ENCODE measurements around the gene DCAF12. TPM values are rescaled to one million over a fixed set of nuclear protein-coding genes. Genes with fewer than 3 reads are reported as not detected.
A peak's percentile ranks its signal among the peaks of the same experiment; 100 is the strongest.
"Not testable (repeated sequence)": the region's sequence is repeated elsewhere in the genome, so short reads cannot be mapped to it uniquely, and the experiment has no call there.

The DCAF12 gene
- total RNA-seq, 3 donors from 2014 or later = 28.7 to 43.0 (median 34.0) TPM

- DNase-seq (peak in 1 of 3 donors; percentile 60), ATAC-seq (peak; percentile 58)
- no peaks in the 10 kb centered on the region for H3K9me3 ChIP-seq
- no peak overlapping the region for H3K4me3 ChIP-seq
- no peaks in the 10 kb centered on the region for H3K36me3 ChIP-seq (ENCODE audit: low read depth)
- TF ChIP-seq, protein P1, sequence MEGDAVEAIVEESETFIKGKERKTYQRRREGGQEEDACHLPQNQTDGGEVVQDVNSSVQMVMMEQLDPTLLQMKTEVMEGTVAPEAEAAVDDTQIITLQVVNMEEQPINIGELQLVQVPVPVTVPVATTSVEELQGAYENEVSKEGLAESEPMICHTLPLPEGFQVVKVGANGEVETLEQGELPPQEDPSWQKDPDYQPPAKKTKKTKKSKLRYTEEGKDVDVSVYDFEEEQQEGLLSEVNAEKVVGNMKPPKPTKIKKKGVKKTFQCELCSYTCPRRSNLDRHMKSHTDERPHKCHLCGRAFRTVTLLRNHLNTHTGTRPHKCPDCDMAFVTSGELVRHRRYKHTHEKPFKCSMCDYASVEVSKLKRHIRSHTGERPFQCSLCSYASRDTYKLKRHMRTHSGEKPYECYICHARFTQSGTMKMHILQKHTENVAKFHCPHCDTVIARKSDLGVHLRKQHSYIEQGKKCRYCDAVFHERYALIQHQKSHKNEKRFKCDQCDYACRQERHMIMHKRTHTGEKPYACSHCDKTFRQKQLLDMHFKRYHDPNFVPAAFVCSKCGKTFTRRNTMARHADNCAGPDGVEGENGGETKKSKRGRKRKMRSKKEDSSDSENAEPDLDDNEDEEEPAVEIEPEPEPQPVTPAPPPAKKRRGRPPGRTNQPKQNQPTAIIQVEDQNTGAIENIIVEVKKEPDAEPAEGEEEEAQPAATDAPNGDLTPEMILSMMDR (IDR thresholded peaks at IDR 0.05) = no peak
- intact Hi-C loops (cut with DNase I, micrococcal nuclease) = no loop called here
- peaks cover 13% of the 10 kb centered on the region for H3K4me1 ChIP-seq (ENCODE audit: low read depth)
Measured at GRCh38 chr9:34046784-34047379, 79.6 kb downstream of the DCAF12 start.

- intact Hi-C loops (cut with DNase I, micrococcal nuclease) = no loop called here
- DNase-seq = no peak
- Histone ChIP-seq H3K36me3 (ENCODE audit: low read depth) (no peaks in the 10 kb centered on the region), H3K4me3 (no peak overlapping the region), H3K4me1 (ENCODE audit: low read depth) (peaks cover 13% of the 10 kb centered on the region), H3K9me3 (no peaks in the 10 kb centered on the region)
- TF ChIP-seq, protein P1 (IDR thresholded peaks at IDR 0.05) = no peak
- no peak for ATAC-seq
Measured at GRCh38 chr9:34045903-34046302, 80.6 kb downstream of the DCAF12 start.

DNA sequence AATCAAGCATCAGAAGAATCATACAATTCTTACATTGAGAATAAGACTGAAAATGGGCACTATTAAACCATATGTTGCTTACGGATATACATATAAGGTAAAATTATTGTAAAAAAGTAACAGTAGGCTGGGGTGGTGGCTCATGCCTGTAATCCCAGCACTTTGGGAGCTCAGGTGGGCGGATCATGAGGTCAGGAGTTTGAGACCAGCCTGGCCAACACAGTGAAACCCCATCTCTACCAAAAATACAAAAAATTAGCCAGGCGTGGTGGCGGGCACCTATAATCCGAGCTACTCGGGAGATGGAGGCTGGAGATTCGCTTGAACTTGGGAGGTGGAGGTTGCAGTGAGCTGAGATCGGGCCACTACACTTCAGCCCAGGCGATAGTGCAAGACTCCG, 84.4 kb downstream of the DCAF12 start:
- H3K4me1 ChIP-seq (ENCODE audit: low read depth) = peaks cover 10% of the 10 kb centered on the region
- H3K36me3 ChIP-seq (ENCODE audit: low read depth); intact Hi-C loops (cut with DNase I, micrococcal nuclease); ATAC-seq; DNase-seq; H3K9me3 ChIP-seq; H3K4me3 ChIP-seq: not testable (repeated sequence)

DNA sequence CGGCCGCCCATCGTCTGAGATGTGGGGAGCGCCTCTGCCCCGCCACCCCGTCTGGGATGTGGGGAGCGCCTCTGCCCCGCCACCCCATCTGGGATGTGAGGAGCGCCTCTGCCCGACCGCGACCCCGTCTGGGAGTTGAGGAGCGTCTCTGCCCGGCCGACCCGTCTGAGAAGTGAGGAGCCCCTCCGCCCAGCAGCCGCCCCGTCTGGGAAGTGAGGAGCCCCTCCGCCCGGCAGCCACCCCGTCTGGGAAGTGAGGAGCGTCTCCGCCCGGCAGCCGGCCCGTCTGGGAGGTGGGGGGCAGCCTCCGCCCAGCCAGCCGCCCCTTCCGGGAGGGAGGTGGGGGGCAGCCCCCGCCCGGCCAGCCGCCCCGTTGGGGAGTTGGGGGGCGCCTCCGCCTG, 87.6 kb downstream of the DCAF12 start:
- intact Hi-C loops (cut with DNase I, micrococcal nuclease); ATAC-seq; H3K9me3 ChIP-seq; H3K36me3 ChIP-seq (ENCODE audit: low read depth); DNase-seq; H3K4me3 ChIP-seq; H3K4me1 ChIP-seq (ENCODE audit: low read depth): not testable (repeated sequence)

GRCh38 chr9:34037626-34038025, 88.9 kb downstream of the DCAF12 start:
- DNase-seq (no peak), ATAC-seq (peak; percentile 36)
- Histone ChIP-seq H3K4me3 (no peak overlapping the region), H3K9me3 (no peaks in the 10 kb centered on the region), H3K36me3 (ENCODE audit: low read depth) (no peaks in the 10 kb centered on the region), H3K4me1 (ENCODE audit: low read depth) (no peaks in the 10 kb centered on the region)
- intact Hi-C loops (cut with DNase I, micrococcal nuclease) = no loop called here
- TF ChIP-seq, protein P1 (IDR thresholded peaks at IDR 0.05) = no peak

DNA sequence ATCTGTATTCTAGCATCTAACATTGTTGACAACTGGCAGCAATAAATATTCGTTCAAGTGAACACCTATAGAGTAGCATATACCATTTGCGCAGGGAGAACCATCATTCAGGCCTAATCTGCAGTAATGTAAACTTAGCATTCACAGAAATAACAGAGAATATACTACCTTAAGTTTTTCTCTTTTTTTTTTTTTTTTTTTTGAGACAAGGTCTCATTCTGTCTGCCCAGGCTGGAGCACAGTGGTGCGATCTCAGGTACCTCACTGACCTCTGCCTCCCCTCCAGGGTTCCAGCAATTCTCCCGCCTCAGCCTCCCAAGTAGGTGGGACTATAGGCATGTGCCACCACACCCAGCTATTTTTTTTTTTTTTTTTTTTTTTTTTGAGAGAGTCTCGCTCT, 89.9 kb downstream of the DCAF12 start:
- ATAC-seq (no peak), DNase-seq (no peak)
- no peaks in the 10 kb centered on the region for H3K36me3 ChIP-seq (ENCODE audit: low read depth)
- H3K4me3 ChIP-seq = no peak overlapping the region
- intact Hi-C loops (cut with DNase I, micrococcal nuclease) = no loop called here
- H3K9me3 ChIP-seq = no peaks in the 10 kb centered on the region
- H3K4me1 ChIP-seq (ENCODE audit: low read depth) = no peaks in the 10 kb centered on the region
- TF ChIP-seq, protein P1 (IDR thresholded peaks at IDR 0.05) = no peak

Other genes starting within 250 kb of the DCAF12 start
- gene UBAP2, start 77.8 kb downstream of the DCAF12 start, total RNA-seq = 10 to 100 TPM; 33.9 to 39.1 (median 35.9) TPM
- 10 to 100 TPM; 33.7 to 53.1 (median 38.2) TPM for gene UBAP1, start 52.3 kb upstream of the DCAF12 start, total RNA-seq
- 1 to 10 TPM; 1.3 to 2.8 (median 1.8) TPM for gene KIF24, start 202.6 kb upstream of the DCAF12 start, total RNA-seq
- gene NUDT2, start 202.9 kb upstream of the DCAF12 start, total RNA-seq = 10 to 100 TPM; 14.9 to 19.9 (median 17.2) TPM